Measurements from ENCODE around the gene REPS2. TPM values are rescaled to one million over a fixed set of nuclear protein-coding genes. Genes with fewer than 3 reads are reported as not detected.

The REPS2 gene
- total and polyA plus RNA-seq, 2 experiments from 2014 or later = 1.2 to 4.4 TPM

DNA sequence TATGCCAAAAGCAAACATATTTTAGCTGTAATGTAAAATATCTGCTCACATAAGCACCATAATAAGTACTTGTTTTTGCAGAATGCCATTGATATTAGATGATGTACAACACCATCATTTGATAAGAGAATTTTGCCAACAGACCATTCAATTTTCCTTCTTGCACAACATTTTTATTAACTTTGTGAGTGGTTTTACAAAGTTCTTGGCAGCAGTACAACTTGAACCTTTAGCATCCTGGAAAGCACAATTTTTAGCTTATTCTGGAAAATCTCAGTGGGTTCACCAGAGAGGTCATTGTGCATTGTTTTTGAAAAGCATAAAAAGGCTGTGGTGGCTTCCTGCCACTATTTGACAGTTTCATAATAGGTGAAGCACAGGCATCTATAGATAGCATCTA lies 26.4 kb upstream of the REPS2 start (continued):
- TF ChIP-seq ZNF462 (CRISPR knock-in tag; IDR thresholded peaks at IDR 0.05) (no peak), CREB1 (CRISPR knock-in tag; IDR thresholded peaks at IDR 0.05; ENCODE audit: low read depth) (no peak), ZNF114 (CRISPR knock-in tag; IDR thresholded peaks at IDR 0.05) (no peak)

DNA sequence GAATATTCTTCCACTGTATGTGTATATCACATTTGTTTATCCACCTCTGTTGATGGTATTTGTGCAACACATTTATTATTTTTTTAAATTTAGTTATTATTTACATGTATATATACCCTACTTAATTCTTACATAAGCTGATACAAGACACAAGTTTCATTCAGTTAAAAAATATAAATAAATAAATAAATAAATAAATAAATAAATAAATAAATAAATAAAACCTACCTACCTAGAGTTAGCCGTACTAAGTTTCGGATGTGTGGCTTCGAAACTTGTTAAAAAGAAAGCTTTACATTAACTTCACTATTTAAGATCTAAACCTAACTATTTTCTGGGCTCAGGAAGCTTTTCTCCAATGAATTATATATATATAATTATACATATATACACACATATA lies 23.3 kb upstream of the REPS2 start:
- Histone ChIP-seq H3F3A (replicated peaks; ENCODE audit: low read depth) (no peaks in the 10 kb centered on the region), H4K20me1 (replicated peaks; ENCODE audit: insufficient read depth) (no peaks in the 10 kb centered on the region), H3K79me2 (replicated peaks; ENCODE audit: insufficient read depth) (no peaks in the 10 kb centered on the region), H3K4me3 (no peak overlapping the region), H3K9me2 (ENCODE audit: insufficient read depth) (no peaks in the 10 kb centered on the region), H3K4me2 (no peak overlapping the region), H2AFZ (no peak overlapping the region), H3K27me3 (ENCODE audit: insufficient read depth) (no peaks in the 10 kb centered on the region), H3K36me3 (ENCODE audit: insufficient read depth) (no peaks in the 10 kb centered on the region), H3K27ac (ENCODE audit: low read depth) (no peak overlapping the region), H3K4me1 (ENCODE audit: insufficient read depth) (no peaks in the 10 kb centered on the region)
- Mint-ChIP-seq H3K4me3 (no peak overlapping the region), H3K27ac (no peak overlapping the region), H3K9me3 (no peaks in the 10 kb centered on the region), H3K36me3 (ENCODE audit: low read depth) (no peaks in the 10 kb centered on the region), H3K4me1 (peaks cover 4% of the 10 kb centered on the region; the same call in 1 of the 3 replicates), H3K27me3 (ENCODE audit: insufficient read depth, low read depth, poor library complexity) (peaks cover 2% of the 10 kb centered on the region)
- DNase-seq (ENCODE audit: low spot score) = no peak
- ATAC-seq = no peak
- no peak for TF ChIP-seq CTCF (conservative IDR thresholded peaks at IDR 0.05; ENCODE audit: low read depth in 2 of 2)
- no peak for TF ChIP-seq EZH2phosphoT487 (IDR thresholded peaks at IDR 0.05; ENCODE audit: unreplicated experiment)
- TF ChIP-seq ZNF114 (CRISPR knock-in tag; IDR thresholded peaks at IDR 0.05) = no peak
- no peak for TF ChIP-seq NANOG (IDR thresholded peaks at IDR 0.05; ENCODE audit: borderline replicate concordance)
- TF ChIP-seq STAT1 (IDR thresholded peaks at IDR 0.05; ENCODE audit: unreplicated experiment) = no peak
- TF ChIP-seq EZH2 (IDR thresholded peaks at IDR 0.05; ENCODE audit: low read depth, unreplicated experiment) = no peak
- no peak for TF ChIP-seq REST (IDR thresholded peaks at IDR 0.05; ENCODE audit: unreplicated experiment)

Measured in GM23338 (cell line).